GM18951 (cell line): Measurements from ENCODE around the gene LPGAT1.
A peak's percentile ranks its signal among the peaks of the same experiment; 100 is the strongest.
"Not testable (repeated sequence)": the region's sequence is repeated elsewhere in the genome, so short reads cannot be mapped to it uniquely, and the experiment has no call there.

Experiments
- POLR2A ChIP-seq: IDR thresholded peaks from 4 replicates; pipeline ENCODE4 v1.6.1; 2011; ENCODE audit warnings: mild to moderate bottlenecking; ENCODE audit not compliant: insufficient read length, insufficient read depth; ENCODE audit errors: extremely low read depth
- in situ Hi-C: fragments of 300-500 bp; cut with MboI; formaldehyde crosslinking; loops from one replicate; pipeline ENCODE4 v1.12.0; 2022; ENCODE audit warnings: low sequenced_read_pairs, mixed read lengths, inconsistent platforms; ENCODE audit not compliant: unreplicated experiment

Gene LPGAT1

GRCh38 chr1:211830328-211831142, at the start of gene LPGAT1:
TSS of gene LPGAT1 (minus strand) at chr1:211830763. CDS start at chr1:211829296, 1,467 bp downstream.
- TF ChIP-seq POLR2A, result peak; percentile 55
- in situ Hi-C loops, result no loop called here

DNA sequence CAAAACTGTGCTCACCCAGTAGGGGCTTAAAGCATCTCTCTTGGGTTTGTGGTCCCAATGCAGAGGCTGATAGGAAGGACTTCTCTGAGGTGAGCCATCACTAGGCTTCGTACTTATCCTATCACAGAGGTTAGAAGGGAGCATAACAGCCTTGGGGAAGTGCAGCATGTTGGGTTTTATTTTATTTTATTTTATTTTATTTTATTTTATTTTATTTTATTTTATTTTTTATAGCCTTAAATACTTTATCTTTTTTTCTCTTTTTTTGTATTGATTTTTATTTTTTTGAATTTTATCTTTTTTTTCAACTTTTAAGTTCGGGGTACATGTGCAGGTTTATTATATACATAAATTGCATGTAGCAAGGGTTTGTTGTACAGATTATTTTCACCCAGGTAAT, 48.9 kb upstream of the LPGAT1 start:
- in situ Hi-C loops, result no loop called here
- no peak for TF ChIP-seq POLR2A

DNA sequence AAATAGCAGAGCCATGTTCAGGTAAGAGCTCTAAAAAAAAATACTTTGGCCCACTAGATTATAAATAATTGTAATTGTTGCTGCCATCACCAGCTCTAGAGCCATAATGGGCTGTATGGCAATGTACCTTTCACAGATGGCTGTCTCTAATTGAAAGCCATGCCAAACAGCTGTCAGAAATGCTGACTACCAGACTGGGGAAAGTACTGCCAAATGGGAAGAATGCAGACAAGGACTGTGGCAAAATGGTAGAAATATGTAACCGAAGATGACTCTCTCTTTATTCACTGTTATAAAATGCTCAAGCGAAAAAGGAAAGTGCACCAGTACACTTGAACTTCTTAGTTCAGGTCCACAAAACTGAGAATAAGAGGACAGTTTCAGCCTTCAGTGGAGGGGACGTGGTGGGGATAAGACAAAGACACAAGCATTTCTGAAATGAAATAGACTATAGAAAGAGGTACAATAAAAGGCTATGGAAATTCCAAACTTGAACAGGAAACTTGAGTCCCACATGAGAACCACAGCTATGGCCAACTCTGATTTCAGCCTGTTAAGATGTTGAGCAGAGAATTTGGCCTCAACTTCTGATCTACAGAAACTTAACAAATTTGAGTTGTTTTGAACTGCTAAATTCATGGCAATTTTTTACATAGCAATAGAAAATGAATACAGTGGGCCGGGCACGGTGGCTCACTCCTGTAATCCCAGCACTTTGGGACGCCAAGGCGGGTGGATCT, 46.5 kb upstream of the LPGAT1 start:
- no peak for TF ChIP-seq POLR2A
- in situ Hi-C loops, result no loop called here

GRCh38 chr1:211875541-211875940, 45.0 kb upstream of the LPGAT1 start:
- no peak for TF ChIP-seq POLR2A
- in situ Hi-C loops, result no loop called here

DNA sequence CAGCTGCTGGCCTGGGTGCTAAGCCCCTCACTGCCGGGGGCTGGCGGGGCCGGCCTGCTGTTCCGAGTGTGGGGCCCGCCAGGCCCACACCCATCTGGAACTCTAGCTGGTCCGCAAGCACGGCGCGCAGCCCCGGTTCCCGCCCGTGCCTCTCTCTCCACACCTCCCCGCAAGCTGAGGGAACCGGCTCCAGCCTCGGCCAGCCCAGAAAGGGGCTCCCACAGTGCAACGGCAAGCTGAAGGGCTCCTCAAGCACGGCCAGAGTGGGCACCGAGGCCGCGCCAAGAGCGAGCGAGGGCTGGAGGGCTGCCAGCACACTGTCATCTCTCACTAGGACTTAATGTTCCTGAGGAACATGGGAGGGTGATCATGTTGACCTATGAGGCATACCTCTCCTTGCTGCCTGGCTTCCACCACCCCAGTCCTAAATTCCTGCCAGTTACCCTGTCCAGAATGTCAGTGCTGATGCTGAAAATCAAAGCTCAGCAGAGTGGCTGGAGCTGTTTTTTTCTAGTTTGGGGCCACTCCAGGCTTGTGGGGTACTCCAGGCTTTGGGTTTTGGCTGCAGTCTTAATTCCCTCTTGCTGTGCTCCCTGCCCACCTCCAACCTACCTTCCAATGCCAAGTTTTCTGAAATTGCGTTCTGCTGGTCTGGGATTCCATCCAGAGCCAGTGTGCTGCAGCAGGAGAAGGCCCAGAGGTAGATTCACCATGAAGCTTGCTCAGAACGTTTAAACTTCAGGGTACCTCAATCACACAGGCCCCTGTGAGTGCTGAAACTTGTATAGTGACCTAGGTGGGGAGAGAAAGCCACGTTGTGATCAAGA, 44.2 kb upstream of the LPGAT1 start:
- no peak for TF ChIP-seq POLR2A
- in situ Hi-C loops, result no loop called here

DNA sequence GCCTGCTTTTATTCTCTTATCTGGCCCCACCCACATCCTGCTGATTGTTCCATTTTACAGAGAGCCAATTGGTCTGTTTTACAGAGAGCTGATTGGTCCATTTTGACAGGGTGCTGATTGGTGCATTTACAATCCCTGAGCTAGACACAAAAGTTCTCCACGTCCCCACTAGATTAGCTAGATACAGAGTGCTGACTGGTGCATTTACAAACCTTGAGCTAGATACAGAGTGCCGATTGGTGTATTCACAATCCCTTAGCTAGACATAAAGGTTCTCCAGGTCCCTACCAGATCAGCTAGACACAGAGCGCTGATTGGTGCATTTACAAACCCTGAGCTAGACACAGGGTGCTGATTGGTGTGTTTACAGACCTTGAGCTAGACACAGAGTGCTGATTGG, 43.2 kb upstream of the LPGAT1 start:
- in situ Hi-C loops, result not testable (repeated sequence)

GRCh38 chr1:211870156-211870555, 39.6 kb upstream of the LPGAT1 start:
- TF ChIP-seq POLR2A, result no peak
- in situ Hi-C loops, result no loop called here

DNA sequence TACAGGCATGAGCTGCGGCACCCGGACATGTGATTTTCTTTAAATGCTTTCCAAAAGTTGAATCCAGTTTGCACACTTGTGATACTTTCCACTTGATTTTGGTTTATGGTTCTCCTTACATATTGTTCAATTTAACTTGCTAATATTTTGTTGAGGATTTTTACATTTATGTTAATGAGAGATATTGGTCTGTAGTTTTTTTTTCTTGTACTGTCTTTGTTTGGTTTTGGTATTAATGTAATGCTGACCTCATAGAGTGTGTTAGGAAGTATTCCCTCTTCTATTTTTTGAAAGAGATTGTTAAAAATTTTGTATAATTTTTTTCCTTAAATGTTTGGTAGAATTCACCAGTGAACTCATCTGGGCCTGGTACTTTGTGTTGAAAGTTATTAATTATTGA, 34.6 kb upstream of the LPGAT1 start:
- no peak for TF ChIP-seq POLR2A
- in situ Hi-C loops, result no loop called here

GRCh38 chr1:211859405-211859804, 28.8 kb upstream of the LPGAT1 start:
- TF ChIP-seq POLR2A, result no peak
- in situ Hi-C loops, result no loop called here

GRCh38 chr1:211851174-211851573, 20.6 kb upstream of the LPGAT1 start:
- TF ChIP-seq POLR2A, result no peak
- in situ Hi-C loops, result no loop called here

DNA sequence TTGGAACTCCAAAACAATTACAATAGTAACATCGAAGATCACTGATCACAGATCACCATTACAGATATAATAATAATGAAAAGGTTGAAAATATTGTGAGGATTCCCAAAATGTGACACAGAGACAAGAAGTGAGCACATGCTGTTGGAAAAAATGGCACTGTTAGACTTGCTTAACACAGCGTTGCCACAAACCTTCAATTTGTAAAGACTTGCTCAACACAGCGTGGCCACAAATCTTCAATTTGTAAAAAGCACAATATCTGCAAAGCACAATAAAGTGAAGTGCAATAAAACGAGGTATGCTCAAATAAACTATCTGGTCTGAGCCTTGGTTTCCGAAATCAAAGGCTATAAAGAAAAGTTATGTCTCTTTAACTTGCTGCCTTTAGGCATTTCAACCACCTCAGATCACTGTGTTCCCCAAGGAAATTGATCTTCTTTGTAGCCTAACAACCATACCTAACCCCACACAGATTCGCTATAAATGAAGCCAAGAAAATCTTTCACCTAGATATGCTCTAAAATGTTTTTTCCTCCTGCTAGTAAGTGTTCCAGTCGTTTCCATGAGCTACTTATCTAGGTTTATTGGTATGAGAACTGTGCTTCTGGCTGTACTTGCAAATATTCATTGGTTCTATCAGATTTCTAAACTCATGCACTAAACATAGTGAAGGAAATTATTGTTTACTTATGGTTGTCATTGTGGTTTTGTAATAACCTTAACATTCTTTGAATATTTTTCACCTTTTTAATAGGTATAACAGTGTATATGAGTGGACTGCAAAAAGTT, 13.1 kb upstream of the LPGAT1 start:
- TF ChIP-seq POLR2A, result no peak
- in situ Hi-C loops, result no loop called here

- in situ Hi-C loops, result no loop called here
- no peak for TF ChIP-seq POLR2A
Observed at GRCh38 chr1:211843018-211843417, 12.5 kb upstream of the LPGAT1 start.

- no peak for TF ChIP-seq POLR2A
- in situ Hi-C loops, result no loop called here
Observed at GRCh38 chr1:211842518-211842917, 12.0 kb upstream of the LPGAT1 start.
